K562 (cell line): ENCODE results near the gene NEUROD4.

Experiments
- CHD1 ChIP-seq: fragments of 200-600 bp; sonication (generic); IDR thresholded peaks from one replicate; pipeline ENCODE4 v1.6.1; 2012; ENCODE audit warnings: mild to moderate bottlenecking, moderate library complexity, low read length, inconsistent platforms
- CTCF ChIP-seq, 3 experiments: IDR thresholded peaks in 2 of 3; conservative IDR thresholded peaks in 1 of 3; 2 replicates each; pipeline ENCODE4 v1.5.1; 2011 to 2012; ENCODE audit warnings: low read length in 3 of 3, mild to moderate bottlenecking in 3 of 3, control low read depth in 2 of 3, improper control_type of control experiment in 1 of 3, inconsistent platforms in 1 of 3, low read depth in 1 of 3, mixed read lengths in 1 of 3, moderate library complexity in 1 of 3; ENCODE audit not compliant: insufficient read depth in 2 of 3
- GATA2 ChIP-seq: sonication (generic); formaldehyde crosslinking; IDR thresholded peaks from 2 replicates; pipeline ENCODE4 v1.4.0; 2020; ENCODE audit warnings: mild to moderate bottlenecking, missing genetic modification reagents
- HDAC6 ChIP-seq: IDR thresholded peaks from 2 replicates; pipeline ENCODE4 v1.6.1; 2012; ENCODE audit warnings: low read depth, mild to moderate bottlenecking, control low read depth, inconsistent platforms, low read length, moderate library complexity
- HIVEP1 ChIP-seq: fragments of 250-450 bp; sonication (Bioruptor Pico); IDR thresholded peaks from 2 replicates; pipeline ENCODE4 v1.4.0; 2020; ENCODE audit warnings: mild to moderate bottlenecking
- JUND ChIP-seq, 2 experiments: IDR thresholded peaks; 2 replicates in 1 of 2; 3 replicates in 1 of 2; pipeline ENCODE4 v1.6.1; 2011; ENCODE audit warnings: borderline replicate concordance in 2 of 2, low read depth in 2 of 2, low read length in 2 of 2, improper control_type of control experiment in 1 of 2, missing biosample characterization in 1 of 2, missing genetic modification characterization in 1 of 2, missing genetic modification reagents in 1 of 2
- NR2C2 ChIP-seq, 2 experiments: fragments of 200-800 bp in 1 of 2; sonication (Bioruptor generic) in 1 of 2; sonication (generic) in 1 of 2; formaldehyde crosslinking in 1 of 2; IDR thresholded peaks; 2 replicates each; pipeline versions ENCODE4 v1.6.1 to v1.8.0; 2016 to 2022; ENCODE audit warnings: mild to moderate bottlenecking in 1 of 2, missing compliant biosample characterization in 1 of 2, missing genetic modification characterization in 1 of 2, missing genetic modification reagents in 1 of 2
- SIRT6 ChIP-seq: IDR thresholded peaks from one replicate; pipeline ENCODE4 v1.6.1; 2012; ENCODE audit warnings: low read depth, mild to moderate bottlenecking, control low read depth, inconsistent platforms, low read length, moderate library complexity
- TEAD1 ChIP-seq, 2 experiments: fragments of 450-650 bp in 1 of 2; sonication (generic) in 1 of 2; formaldehyde crosslinking; IDR thresholded peaks; 2 replicates each; pipeline versions ENCODE4 v1.4.0 to v1.8.0; 2020 to 2022; ENCODE audit warnings: mild to moderate bottlenecking in 2 of 2, missing genetic modification reagents in 1 of 2
- U2AF1 ChIP-seq: fragments of 200-400 bp; formaldehyde crosslinking; optimal IDR thresholded peaks from 2 replicates; pipeline ENCODE3; 2017; ENCODE audit warnings: mild to moderate bottlenecking, low read depth, low read length, moderate library complexity
- ZNF274 ChIP-seq: IDR thresholded peaks from 2 replicates; pipeline ENCODE4 v1.6.1; 2011; ENCODE audit warnings: low read depth, mild to moderate bottlenecking, low read length, moderate library complexity, borderline replicate concordance
- TF ChIP-seq, protein P1 (sequence below): fragments of 250-450 bp; sonication (Bioruptor Pico); IDR thresholded peaks from 2 replicates; pipeline ENCODE4 v1.5.0; 2020; ENCODE audit warnings: mild to moderate bottlenecking
- TF ChIP-seq, protein P2 (sequence below): sonication (generic); formaldehyde crosslinking; IDR thresholded peaks from 2 replicates; pipeline ENCODE4 v1.5.0; 2020; ENCODE audit warnings: missing genetic modification reagents

DNA sequence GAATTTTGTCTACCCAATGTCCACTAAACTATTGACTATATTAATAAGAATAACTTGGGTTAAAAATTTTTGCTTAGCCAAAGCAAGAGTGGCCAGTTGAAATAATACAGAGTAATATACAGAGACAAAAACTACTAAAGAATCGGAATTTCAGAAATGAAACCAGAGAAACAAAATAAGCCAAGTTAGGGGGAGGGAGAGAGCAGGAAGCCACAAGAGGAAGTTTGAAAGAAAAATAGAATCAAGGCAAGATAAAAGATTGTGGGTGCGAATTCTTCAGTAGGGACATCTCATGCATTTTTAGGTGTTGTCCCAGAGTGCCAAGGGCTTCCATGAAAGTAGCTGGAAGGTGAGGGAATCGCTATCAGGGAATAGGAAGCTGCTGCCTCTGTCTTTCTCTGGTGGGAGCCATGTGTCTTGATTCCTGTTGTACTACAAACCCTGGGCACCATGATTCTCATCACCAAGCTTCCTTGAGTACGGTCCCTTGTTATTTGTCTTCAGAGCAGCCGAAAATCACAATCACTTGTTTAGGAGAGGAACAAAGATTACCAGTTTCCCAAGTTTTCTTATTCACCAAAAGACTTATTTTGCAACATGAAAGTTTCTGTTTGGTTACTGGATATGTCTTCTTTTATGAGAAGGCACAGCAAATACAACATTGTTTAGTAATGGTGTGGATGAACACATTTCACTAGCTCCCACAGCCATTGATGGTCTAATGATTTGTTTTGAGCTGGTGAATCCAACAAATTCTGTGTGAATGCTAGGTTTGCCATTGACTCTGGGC is 16.7 kb downstream of the NEUROD4 start:
- TF ChIP-seq SIRT6 (no peak), HDAC6 (no peak), ZNF274 (no peak), TEAD1 (CRISPR knock-in tag; IDR thresholded peaks at IDR 0.05) (no peak), NR2C2 (CRISPR knock-in tag; IDR thresholded peaks at IDR 0.05) (no peak), NR2C2 (tag; IDR thresholded peaks at IDR 0.05) (no peak), HIVEP1 (CRISPR knock-in tag) (no peak), U2AF1 (no peak), JUND (IDR thresholded peaks at IDR 0.05; ENCODE audit: borderline replicate concordance, low read depth, low read length) (no peak), JUND (tag; IDR thresholded peaks at IDR 0.05; ENCODE audit: borderline replicate concordance, low read depth, low read length) (no peak), GATA2 (CRISPR knock-in tag) (no peak), CHD1 (no peak), CTCF (IDR thresholded peaks at IDR 0.05 in 2 of 3, conservative IDR thresholded peaks at IDR 0.05 in 1 of 3; ENCODE audit: insufficient read depth in 2 of 3, low read depth in 1 of 3, low read length in 3 of 3) (no peak)
- TF ChIP-seq, protein P1, sequence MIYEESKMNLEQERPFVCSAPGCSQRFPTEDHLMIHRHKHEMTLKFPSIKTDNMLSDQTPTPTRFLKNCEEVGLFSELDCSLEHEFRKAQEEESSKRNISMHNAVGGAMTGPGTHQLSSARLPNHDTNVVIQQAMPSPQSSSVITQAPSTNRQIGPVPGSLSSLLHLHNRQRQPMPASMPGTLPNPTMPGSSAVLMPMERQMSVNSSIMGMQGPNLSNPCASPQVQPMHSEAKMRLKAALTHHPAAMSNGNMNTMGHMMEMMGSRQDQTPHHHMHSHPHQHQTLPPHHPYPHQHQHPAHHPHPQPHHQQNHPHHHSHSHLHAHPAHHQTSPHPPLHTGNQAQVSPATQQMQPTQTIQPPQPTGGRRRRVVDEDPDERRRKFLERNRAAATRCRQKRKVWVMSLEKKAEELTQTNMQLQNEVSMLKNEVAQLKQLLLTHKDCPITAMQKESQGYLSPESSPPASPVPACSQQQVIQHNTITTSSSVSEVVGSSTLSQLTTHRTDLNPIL (CRISPR knock-in tag) = no peak
- TF ChIP-seq, protein P2, sequence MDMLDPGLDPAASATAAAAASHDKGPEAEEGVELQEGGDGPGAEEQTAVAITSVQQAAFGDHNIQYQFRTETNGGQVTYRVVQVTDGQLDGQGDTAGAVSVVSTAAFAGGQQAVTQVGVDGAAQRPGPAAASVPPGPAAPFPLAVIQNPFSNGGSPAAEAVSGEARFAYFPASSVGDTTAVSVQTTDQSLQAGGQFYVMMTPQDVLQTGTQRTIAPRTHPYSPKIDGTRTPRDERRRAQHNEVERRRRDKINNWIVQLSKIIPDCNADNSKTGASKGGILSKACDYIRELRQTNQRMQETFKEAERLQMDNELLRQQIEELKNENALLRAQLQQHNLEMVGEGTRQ (CRISPR knock-in tag) = no peak
